Chondrocyte (in vitro differentiated cells): Measurements from ENCODE around the gene MFF. TPM values are rescaled to one million over a fixed set of nuclear protein-coding genes. Genes with fewer than 3 reads are reported as not detected.

Source experiments
- DNase-seq: peaks from one replicate; pipeline ENCODE4 v3.0.0; 2021; ENCODE audit warnings: mixed read lengths, low spot score
- H3K27ac Mint-ChIP-seq: one replicate; pipeline ENCODE4 v1.8.0; 2021; ENCODE audit warnings: mild to moderate bottlenecking, moderate library complexity, mixed read lengths; ENCODE audit not compliant: unreplicated experiment
- H3K27me3 Mint-ChIP-seq: 2 replicates; pipeline ENCODE4 v1.8.0; 2021; ENCODE audit warnings: low read depth, mixed read lengths
- H3K36me3 Mint-ChIP-seq: 2 replicates; pipeline ENCODE4 v1.8.0; 2021; ENCODE audit warnings: low read depth, mixed read lengths
- H3K4me1 Mint-ChIP-seq: 2 replicates; pipeline ENCODE4 v1.8.0; 2021; ENCODE audit warnings: low read depth, mild to moderate bottlenecking, mixed read lengths
- H3K4me3 Mint-ChIP-seq: one replicate; pipeline ENCODE4 v1.8.0; 2021; ENCODE audit warnings: mild to moderate bottlenecking, moderate library complexity, mixed read lengths; ENCODE audit not compliant: unreplicated experiment
- H3K9me3 Mint-ChIP-seq: 2 replicates; pipeline ENCODE4 v1.8.0; 2021; ENCODE audit warnings: low read depth, mixed read lengths
- CTCF ChIP-seq: fragments of 200-600 bp; sonication (generic); IDR thresholded peaks from 2 replicates; pipeline ENCODE4 v1.5.0; 2021; ENCODE audit warnings: antibody characterized with exemption, mild to moderate bottlenecking, moderate library complexity
- total RNA-seq: library from RNA; stranded (reverse); gene quantifications from 3 replicates; pipeline ENCODE4 v1.2.1, GENCODE V29; 2021

Gene MFF
- total RNA-seq, 1 donor from 2014 or later: 66.8 TPM

DNA sequence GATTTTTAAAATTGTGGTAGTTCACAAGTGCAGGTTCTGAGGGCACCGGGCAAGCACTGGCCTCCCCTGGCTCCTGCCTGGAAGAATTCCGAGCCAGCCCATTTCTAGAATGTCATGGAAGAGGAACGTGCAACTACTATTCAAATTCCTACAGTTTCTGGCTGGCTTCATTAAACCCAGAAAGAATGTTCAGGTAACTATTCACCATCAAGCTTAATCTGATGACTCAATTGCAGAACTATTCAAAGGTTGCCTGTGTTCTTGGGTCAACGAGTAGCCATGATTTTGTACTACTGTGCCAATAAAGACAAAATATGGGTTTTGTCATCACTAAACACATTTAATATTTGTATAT lies 14.3 kb upstream of the MFF start:
- Mint-ChIP-seq H3K4me3 (no peak overlapping the region), H3K9me3 (no peaks in the 10 kb centered on the region), H3K4me1 (no peaks in the 10 kb centered on the region), H3K27ac (no peak overlapping the region), H3K36me3 (no peaks in the 10 kb centered on the region), H3K27me3 (no peaks in the 10 kb centered on the region)
- no peak for DNase-seq
- TF ChIP-seq CTCF: no peak

- Mint-ChIP-seq H3K4me1 (no peaks in the 10 kb centered on the region), H3K27me3 (no peaks in the 10 kb centered on the region), H3K4me3 (no peak overlapping the region), H3K36me3 (no peaks in the 10 kb centered on the region), H3K9me3 (no peaks in the 10 kb centered on the region), H3K27ac (no peak overlapping the region)
- TF ChIP-seq CTCF: no peak
- DNase-seq: no peak
Measured at GRCh38 chr2:227311861-227312506, 13.1 kb upstream of the MFF start.

- no peaks in the 10 kb centered on the region for H3K36me3 Mint-ChIP-seq
- TF ChIP-seq CTCF: no peak
- no peaks in the 10 kb centered on the region for H3K4me1 Mint-ChIP-seq
- H3K27ac Mint-ChIP-seq: no peak overlapping the region
- no peaks in the 10 kb centered on the region for H3K27me3 Mint-ChIP-seq
- no peak for DNase-seq
- no peak overlapping the region for H3K4me3 Mint-ChIP-seq
- H3K9me3 Mint-ChIP-seq: peaks cover under 1% of the 10 kb centered on the region
Measured at GRCh38 chr2:227312579-227312978, 12.5 kb upstream of the MFF start.

- H3K4me3 Mint-ChIP-seq: no peak overlapping the region
- TF ChIP-seq CTCF: no peak
- DNase-seq: no peak
- H3K27ac Mint-ChIP-seq: no peak overlapping the region
- no peaks in the 10 kb centered on the region for H3K27me3 Mint-ChIP-seq
- H3K36me3 Mint-ChIP-seq: no peaks in the 10 kb centered on the region
- H3K9me3 Mint-ChIP-seq: peaks cover 5% of the 10 kb centered on the region
- H3K4me1 Mint-ChIP-seq: no peaks in the 10 kb centered on the region
Measured at GRCh38 chr2:227313310-227313709, 11.7 kb upstream of the MFF start.

DNA sequence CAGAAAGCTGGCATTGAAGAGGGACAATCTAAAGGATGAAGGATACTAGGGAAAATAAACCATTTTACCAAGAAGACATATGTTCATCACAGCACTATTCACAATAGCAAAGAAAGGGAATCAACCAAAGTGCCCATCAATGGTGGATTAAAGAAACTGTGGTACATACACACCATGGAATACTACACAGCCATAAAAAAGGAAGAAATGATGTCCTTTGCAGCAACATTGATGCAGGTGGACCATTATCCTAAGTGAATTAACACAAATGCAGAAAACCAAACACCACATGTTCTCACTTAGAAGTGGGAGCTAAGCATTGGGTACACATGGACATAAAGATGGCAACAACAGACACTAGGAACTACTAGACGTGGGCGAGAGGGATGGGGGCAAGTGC lies 7.2 kb upstream of the MFF start:
- TF ChIP-seq CTCF: no peak
- Mint-ChIP-seq H3K36me3 (no peaks in the 10 kb centered on the region), H3K27me3 (no peaks in the 10 kb centered on the region), H3K4me3 (no peak overlapping the region), H3K4me1 (no peaks in the 10 kb centered on the region), H3K9me3 (peaks cover 9% of the 10 kb centered on the region), H3K27ac (no peak overlapping the region)
- no peak for DNase-seq
